H1 (cell line): ENCODE data around the gene CWC25. TPM values are rescaled to one million over a fixed set of nuclear protein-coding genes. Genes with fewer than 3 reads are reported as not detected.

ENCODE experiments used
- ATF2 ChIP-seq: IDR thresholded peaks from 2 replicates; pipeline ENCODE4 v1.6.1; 2012; ENCODE audit warnings: low read length, inconsistent platforms
- BCL11A ChIP-seq, 2 experiments: IDR thresholded peaks; one replicate each; pipeline ENCODE4 v1.6.1; 2011; ENCODE audit warnings: low read depth in 2 of 2, low read length in 2 of 2, mild to moderate bottlenecking in 2 of 2
- CTCF ChIP-seq, 3 experiments: IDR thresholded peaks; 1 replicate in 2 of 3; 2 replicates in 1 of 3; pipeline versions ENCODE4 v1.5.1 to v1.6.1; 2011; ENCODE audit warnings: low read length in 3 of 3, mild to moderate bottlenecking in 3 of 3, inconsistent platforms in 2 of 3, low read depth in 1 of 3, moderate library complexity in 1 of 3; ENCODE audit not compliant: insufficient read depth in 1 of 3; ENCODE audit errors: control extremely low read depth in 1 of 3
- GABPA ChIP-seq: IDR thresholded peaks from 2 replicates; pipeline ENCODE4 v1.6.1; 2011; ENCODE audit warnings: mild to moderate bottlenecking, low read length, moderate library complexity, borderline replicate concordance; ENCODE audit not compliant: insufficient read depth
- GTF2F1 ChIP-seq: IDR thresholded peaks from 2 replicates; pipeline ENCODE4 v1.6.1; 2012; ENCODE audit warnings: low read depth, low read length, improper control_type of control experiment, borderline replicate concordance
- JUND ChIP-seq: IDR thresholded peaks from 2 replicates; pipeline ENCODE4 v1.6.1; 2011; ENCODE audit warnings: mild to moderate bottlenecking, improper control_type of control experiment, low read length
- KDM4A ChIP-seq: IDR thresholded peaks from one replicate; pipeline ENCODE4 v1.7.1; 2012; ENCODE audit warnings: low read depth, mild to moderate bottlenecking, moderate library complexity, low read length, inconsistent platforms; ENCODE audit not compliant: severe bottlenecking
- KDM5A ChIP-seq: fragments of 200-600 bp; IDR thresholded peaks from 2 replicates; pipeline ENCODE4 v1.7.1; 2012; ENCODE audit warnings: mild to moderate bottlenecking, low read length, inconsistent platforms, mixed read lengths
- RNF2 ChIP-seq: fragments of 200-900, 300-1000 bp; sonication (generic); IDR thresholded peaks from 2 replicates; pipeline ENCODE4 v1.7.1; 2016; ENCODE audit warnings: borderline replicate concordance, low read depth, mild to moderate bottlenecking, antibody characterized with exemption, low read length; ENCODE audit not compliant: poor library complexity, severe bottlenecking; ENCODE audit errors: missing control alignments
- TBP ChIP-seq: IDR thresholded peaks from 2 replicates; pipeline ENCODE4 v1.6.1; 2011; ENCODE audit warnings: low read depth, low read length, improper control_type of control experiment
- polyA plus RNA-seq, 7 experiments: library from polyadenylated mRNA; depleted of rRNA in 3 of 7; stranded (reverse) in 5 of 7; unstranded in 2 of 7; fragments of >200 nt in 5 of 7; fragments of 200-250 nt in 2 of 7; gene quantifications; 1 replicate in 5 of 7; 2 replicates in 1 of 7; 4 replicates in 1 of 7; pipeline versions ENCODE4 v1.2.1 to v1.2.3, GENCODE V29; 2011 to 2013; ENCODE audit warnings: missing spikeins in 2 of 7, mixed read lengths in 2 of 7
- total RNA-seq: library from RNA; stranded (reverse); fragmentation: NEBNext Ultra II Directional; extraction: Animal tissue kit (Norgen Biotek cat#: 25700); gene quantifications from 2 replicates; pipeline ENCODE4 v1.2.1, GENCODE V29; 2021

CWC25 gene
- total and polyA plus RNA-seq, 2 of the 8 experiments (the other 6 are each of a cell fraction or from before 2014, with no cell fraction given): 11.1 to 13.1 TPM

- TF ChIP-seq CTCF (IDR thresholded peaks at IDR 0.05; ENCODE audit: control extremely low read depth in 1 of 3, insufficient read depth in 1 of 3, low read depth in 1 of 3, low read length in 3 of 3): peak; percentile 29 to 74 (median 56)
- TF ChIP-seq GTF2F1: no peak
- TF ChIP-seq ATF2: no peak
- TF ChIP-seq GABPA: no peak
- no peak for TF ChIP-seq KDM4A
- TF ChIP-seq JUND: no peak
- no peak for TF ChIP-seq BCL11A (IDR thresholded peaks at IDR 0.05; ENCODE audit: low read depth in 2 of 2, low read length in 2 of 2)
- TF ChIP-seq KDM5A: no peak
- TF ChIP-seq RNF2: no peak
- no peak for TF ChIP-seq TBP
Observed at GRCh38 chr17:38864636-38865398, 39.7 kb upstream of the CWC25 start (continued).
